GM19238 (cell line): ENCODE measurements around the gene NELFE.
"Not testable (repeated sequence)": the region's sequence is repeated elsewhere in the genome, so short reads cannot be mapped to it uniquely, and the experiment has no call there.

ENCODE experiments used
- DNase-seq: peaks from one replicate; pipeline ENCODE4 v3.0.0; 2011; ENCODE audit warnings: low spot score; ENCODE audit not compliant: insufficient read length

NELFE gene

GRCh38 chr6:31958741-31959739 is at the start of gene NELFE, which contains the start of gene SKIC2:
NELFE (minus strand) TSS chr6:31958971; CDS start chr6:31958446, 525 bp downstream.
SKIC2 (plus strand) TSS chr6:31959175; CDS start chr6:31959193, 18 bp downstream.
- DNase-seq: peak; percentile 100

GRCh38 chr6:32008037-32008436 is 49.3 kb upstream of the NELFE start:
- DNase-seq: not testable (repeated sequence)

GRCh38 chr6:32007086-32007485 is 48.3 kb upstream of the NELFE start:
- DNase-seq: not testable (repeated sequence)

GRCh38 chr6:32005991-32006529 is 47.3 kb upstream of the NELFE start:
- not testable (repeated sequence) for DNase-seq

- not testable (repeated sequence) for DNase-seq
Observed at GRCh38 chr6:32005538-32005880, 46.7 kb upstream of the NELFE start.

GRCh38 chr6:32004864-32005537 is 46.2 kb upstream of the NELFE start:
- peak; percentile 0 for DNase-seq

- not testable (repeated sequence) for DNase-seq
Observed at GRCh38 chr6:32004393-32004792, 45.6 kb upstream of the NELFE start.

GRCh38 chr6:32003301-32003700 is 44.5 kb upstream of the NELFE start:
- not testable (repeated sequence) for DNase-seq

GRCh38 chr6:32002546-32003268 is 43.9 kb upstream of the NELFE start:
- DNase-seq: not testable (repeated sequence)

GRCh38 chr6:31996385-31996784 is 37.6 kb upstream of the NELFE start:
- not testable (repeated sequence) for DNase-seq

GRCh38 chr6:31994421-31994820 is 35.6 kb upstream of the NELFE start:
- DNase-seq: not testable (repeated sequence)

GRCh38 chr6:31989363-31989762 is 30.6 kb upstream of the NELFE start:
- not testable (repeated sequence) for DNase-seq

- not testable (repeated sequence) for DNase-seq
Observed at GRCh38 chr6:31981744-31982143, 23.0 kb upstream of the NELFE start, which contains the start of gene C4A. C4A (plus strand) TSS chr6:31982057; CDS start chr6:31982108, 51 bp downstream.

- DNase-seq: not testable (repeated sequence)
Observed at GRCh38 chr6:31980998-31981397, 22.2 kb upstream of the NELFE start.

- not testable (repeated sequence) for DNase-seq
Observed at GRCh38 chr6:31980195-31980876, 21.6 kb upstream of the NELFE start.

GRCh38 chr6:31979238-31979898 is 20.6 kb upstream of the NELFE start:
- no peak for DNase-seq

- no peak for DNase-seq
Observed at GRCh38 chr6:31978831-31979230, 20.1 kb upstream of the NELFE start.

GRCh38 chr6:31977816-31978431 is 19.2 kb upstream of the NELFE start:
- DNase-seq: no peak

GRCh38 chr6:31976065-31976464 is 17.3 kb upstream of the NELFE start:
- DNase-seq: not testable (repeated sequence)
